Liver (tissue), 9 donors: ENCODE results near the gene ZNF18. TPM values are rescaled to one million over a fixed set of nuclear protein-coding genes. Genes with fewer than 3 reads are reported as not detected.

Source experiments
- DNase-seq: peaks from one replicate; pipeline ENCODE4 v3.0.0-alpha.2; 2017; ENCODE audit warnings: low spot score
- H3K27ac ChIP-seq, 2 donors: one replicate each; pipeline ENCODE4 v1.7.0; 2013; ENCODE audit warnings: inconsistent platforms in 2 of 2, low read length in 2 of 2, control low read depth in 1 of 2, low read depth in 1 of 2, mild to moderate bottlenecking in 1 of 2
- H3K27me3 ChIP-seq, 4 donors: one replicate each; pipeline versions ENCODE4 v1.6.1 to v1.7.0; 2013; ENCODE audit warnings: low read length in 3 of 4, inconsistent platforms in 1 of 4, mild to moderate bottlenecking in 1 of 4, moderate library complexity in 1 of 4; ENCODE audit not compliant: control insufficient read depth in 4 of 4, insufficient read depth in 4 of 4
- H3K36me3 ChIP-seq, 4 donors: one replicate each; pipeline versions ENCODE4 v1.6.1 to v1.7.0; 2013; ENCODE audit warnings: low read length in 3 of 4, mild to moderate bottlenecking in 3 of 4, low read depth in 1 of 4, moderate library complexity in 1 of 4; ENCODE audit not compliant: control insufficient read depth in 4 of 4, insufficient read depth in 3 of 4
- H3K4me1 ChIP-seq, 4 donors: one replicate each; pipeline versions ENCODE4 v1.6.1 to v1.7.0; 2013; ENCODE audit warnings: low read length in 3 of 4, mild to moderate bottlenecking in 3 of 4, moderate library complexity in 1 of 4; ENCODE audit not compliant: control insufficient read depth in 4 of 4, insufficient read depth in 4 of 4
- H3K4me3 ChIP-seq, 3 donors: one replicate each; pipeline versions ENCODE4 v1.6.1 to v1.7.0; 2013; ENCODE audit warnings: low read length in 3 of 3, control low read depth in 1 of 3, low read depth in 1 of 3, mild to moderate bottlenecking in 1 of 3
- H3K9ac ChIP-seq, 2 donors: one replicate each; pipeline ENCODE4 v1.7.0; 2013; ENCODE audit warnings: low read length in 2 of 2, mild to moderate bottlenecking in 2 of 2, moderate library complexity in 2 of 2, control low read depth in 1 of 2, low read depth in 1 of 2
- H3K9me3 ChIP-seq, 4 donors: one replicate each; pipeline versions ENCODE4 v1.6.1 to v1.7.0; 2013; ENCODE audit warnings: low read length in 3 of 4; ENCODE audit not compliant: control insufficient read depth in 4 of 4
- EGR1 ChIP-seq, 2 donors: IDR thresholded peaks; 2 replicates each; pipeline ENCODE4 v1.6.1; 2016 to 2018; ENCODE audit warnings: antibody characterized with exemption in 2 of 2, low read depth in 2 of 2
- FOXA1 ChIP-seq: IDR thresholded peaks from 2 replicates; pipeline ENCODE4 v1.6.1; 2016; ENCODE audit warnings: antibody characterized with exemption
- FOXA2 ChIP-seq: IDR thresholded peaks from 2 replicates; pipeline ENCODE4 v1.6.1; 2016; ENCODE audit warnings: antibody characterized with exemption
- GABPA ChIP-seq, 2 donors: IDR thresholded peaks in 1 of 2; conservative IDR thresholded peaks in 1 of 2; 2 replicates each; pipeline ENCODE4 v1.6.1; 2016; ENCODE audit warnings: antibody characterized with exemption in 2 of 2, mild to moderate bottlenecking in 1 of 2, moderate library complexity in 1 of 2
- JUND ChIP-seq, 2 donors: IDR thresholded peaks; 2 replicates each; pipeline ENCODE4 v1.6.1; 2016; ENCODE audit warnings: antibody characterized with exemption in 2 of 2
- NR2F2 ChIP-seq: IDR thresholded peaks from 2 replicates; pipeline ENCODE4 v1.6.1; 2016; ENCODE audit warnings: antibody characterized with exemption
- RAD21 ChIP-seq, 2 donors: IDR thresholded peaks; 2 replicates each; pipeline ENCODE4 v1.6.1; 2016; ENCODE audit warnings: antibody characterized with exemption in 2 of 2, mild to moderate bottlenecking in 2 of 2
- RXRA ChIP-seq, 2 donors: IDR thresholded peaks; 2 replicates each; pipeline ENCODE4 v1.6.1; 2017 to 2018; ENCODE audit warnings: antibody characterized with exemption in 2 of 2, mild to moderate bottlenecking in 1 of 2
- SP1 ChIP-seq: IDR thresholded peaks from 2 replicates; pipeline ENCODE4 v1.6.1; 2018; ENCODE audit warnings: antibody characterized with exemption, mild to moderate bottlenecking
- TAF1 ChIP-seq: conservative IDR thresholded peaks from 2 replicates; pipeline ENCODE4 v1.6.1; 2016; ENCODE audit warnings: antibody characterized with exemption, mild to moderate bottlenecking
- YY1 ChIP-seq: IDR thresholded peaks from 2 replicates; pipeline ENCODE4 v1.6.1; 2016; ENCODE audit warnings: antibody characterized with exemption, mild to moderate bottlenecking
- WGBS: extraction: QIAGEN DNeasy Blood & Tissue Kit; methylation state at CpG from one replicate; pipeline ENCODE4 v1.1.7; 2013; 5-methylcytosine and 5-hydroxymethylcytosine counted together
- polyA plus RNA-seq, 2 donors: library from polyadenylated mRNA; stranded (reverse) in 1 of 2; unstranded in 1 of 2; fragments of 200-250 nt in 1 of 2; fragments of >200 nt in 1 of 2; fragmentation: Nextera tagmentation in 1 of 2; extraction: Ambion mirVana in 1 of 2; gene quantifications; one replicate each; pipeline versions ENCODE4 v1.2.1 to v1.2.3, GENCODE V29; 2013 to 2015
- total RNA-seq, 2 donors: library from RNA; depleted of rRNA; stranded (reverse); fragments of >200 nt; gene quantifications; one replicate each; pipeline ENCODE4 v1.2.3, GENCODE V29; 2014
- TF ChIP-seq, protein P1 (sequence below): IDR thresholded peaks from 2 replicates; pipeline ENCODE4 v1.6.1; 2016; ENCODE audit warnings: antibody characterized with exemption
- TF ChIP-seq, protein P2 (sequence below): IDR thresholded peaks from 2 replicates; pipeline ENCODE4 v1.6.1; 2016; ENCODE audit warnings: antibody characterized with exemption, mild to moderate bottlenecking
- TF ChIP-seq, protein P3 (sequence below): IDR thresholded peaks from 2 replicates; pipeline ENCODE4 v1.6.1; 2016; ENCODE audit warnings: antibody characterized with exemption
- TF ChIP-seq, protein P4 (sequence below): IDR thresholded peaks from 2 replicates; pipeline ENCODE4 v1.6.1; 2016; ENCODE audit warnings: antibody characterized with exemption
- TF ChIP-seq, protein P5 (sequence below): fragments of 150-350 bp; IDR thresholded peaks from 2 replicates; pipeline ENCODE4 v1.5.1; 2017; ENCODE audit warnings: improper control_type of control experiment, low read depth, low read length; ENCODE audit not compliant: missing input control
- donor health status: healthy.
- donor health status: healthy.
- donor health status: healthy.
- donor health status: healthy.
- donor health status: healthy.

The ZNF18 gene
- total and polyA plus RNA-seq, 4 donors = 2.1 to 4.5 (median 3.5) TPM

DNA sequence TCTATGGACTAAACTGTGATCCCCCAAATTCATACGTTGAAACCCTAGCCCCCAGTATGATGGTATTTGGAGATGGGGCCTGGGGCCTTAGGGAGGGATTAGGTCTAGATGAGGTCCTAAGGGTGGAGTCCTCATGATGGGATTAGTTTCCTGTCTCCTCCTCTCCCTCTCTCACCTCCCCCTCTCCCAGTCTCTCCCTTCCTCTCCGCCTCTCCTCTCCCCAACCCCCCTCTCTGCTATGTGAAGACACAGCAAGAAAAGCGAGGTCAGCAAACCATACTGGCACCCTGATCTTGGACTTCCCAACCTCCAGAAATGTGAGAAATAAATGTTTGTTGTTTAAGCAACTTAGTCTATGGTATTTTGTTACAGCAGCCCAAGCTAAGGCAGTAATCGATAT, 15.4 kb downstream of the ZNF18 start:
- H3K27me3 ChIP-seq = no peaks in the 10 kb centered on the region
- WGBS = 99% methylated on average over 4 of the region's 4 CpGs
- no peak overlapping the region for H3K27ac ChIP-seq
- H3K4me3 ChIP-seq = no peak overlapping the region
- H3K9me3 ChIP-seq = no peaks in the 10 kb centered on the region
- no peak for DNase-seq
- H3K36me3 ChIP-seq = peaks cover 2 to 29% (median 17%) of the 10 kb centered on the region in 4 donors
- no peak for TF ChIP-seq JUND (IDR thresholded peaks at IDR 0.05)
- TF ChIP-seq GABPA (IDR thresholded peaks at IDR 0.05 in 1 of 2, conservative IDR thresholded peaks at IDR 0.05 in 1 of 2) = no peak
- TF ChIP-seq, protein P1, sequence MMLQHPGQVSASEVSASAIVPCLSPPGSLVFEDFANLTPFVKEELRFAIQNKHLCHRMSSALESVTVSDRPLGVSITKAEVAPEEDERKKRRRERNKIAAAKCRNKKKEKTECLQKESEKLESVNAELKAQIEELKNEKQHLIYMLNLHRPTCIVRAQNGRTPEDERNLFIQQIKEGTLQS = no peak
- TF ChIP-seq, protein P2, sequence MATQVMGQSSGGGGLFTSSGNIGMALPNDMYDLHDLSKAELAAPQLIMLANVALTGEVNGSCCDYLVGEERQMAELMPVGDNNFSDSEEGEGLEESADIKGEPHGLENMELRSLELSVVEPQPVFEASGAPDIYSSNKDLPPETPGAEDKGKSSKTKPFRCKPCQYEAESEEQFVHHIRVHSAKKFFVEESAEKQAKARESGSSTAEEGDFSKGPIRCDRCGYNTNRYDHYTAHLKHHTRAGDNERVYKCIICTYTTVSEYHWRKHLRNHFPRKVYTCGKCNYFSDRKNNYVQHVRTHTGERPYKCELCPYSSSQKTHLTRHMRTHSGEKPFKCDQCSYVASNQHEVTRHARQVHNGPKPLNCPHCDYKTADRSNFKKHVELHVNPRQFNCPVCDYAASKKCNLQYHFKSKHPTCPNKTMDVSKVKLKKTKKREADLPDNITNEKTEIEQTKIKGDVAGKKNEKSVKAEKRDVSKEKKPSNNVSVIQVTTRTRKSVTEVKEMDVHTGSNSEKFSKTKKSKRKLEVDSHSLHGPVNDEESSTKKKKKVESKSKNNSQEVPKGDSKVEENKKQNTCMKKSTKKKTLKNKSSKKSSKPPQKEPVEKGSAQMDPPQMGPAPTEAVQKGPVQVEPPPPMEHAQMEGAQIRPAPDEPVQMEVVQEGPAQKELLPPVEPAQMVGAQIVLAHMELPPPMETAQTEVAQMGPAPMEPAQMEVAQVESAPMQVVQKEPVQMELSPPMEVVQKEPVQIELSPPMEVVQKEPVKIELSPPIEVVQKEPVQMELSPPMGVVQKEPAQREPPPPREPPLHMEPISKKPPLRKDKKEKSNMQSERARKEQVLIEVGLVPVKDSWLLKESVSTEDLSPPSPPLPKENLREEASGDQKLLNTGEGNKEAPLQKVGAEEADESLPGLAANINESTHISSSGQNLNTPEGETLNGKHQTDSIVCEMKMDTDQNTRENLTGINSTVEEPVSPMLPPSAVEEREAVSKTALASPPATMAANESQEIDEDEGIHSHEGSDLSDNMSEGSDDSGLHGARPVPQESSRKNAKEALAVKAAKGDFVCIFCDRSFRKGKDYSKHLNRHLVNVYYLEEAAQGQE = no peak
- TF ChIP-seq RAD21 (IDR thresholded peaks at IDR 0.05) = no peak
- TF ChIP-seq FOXA1 = no peak
- TF ChIP-seq, protein P3, sequence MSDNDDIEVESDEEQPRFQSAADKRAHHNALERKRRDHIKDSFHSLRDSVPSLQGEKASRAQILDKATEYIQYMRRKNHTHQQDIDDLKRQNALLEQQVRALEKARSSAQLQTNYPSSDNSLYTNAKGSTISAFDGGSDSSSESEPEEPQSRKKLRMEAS = no peak
- no peak for TF ChIP-seq FOXA2
- no peak for TF ChIP-seq SP1
- TF ChIP-seq, protein P4, sequence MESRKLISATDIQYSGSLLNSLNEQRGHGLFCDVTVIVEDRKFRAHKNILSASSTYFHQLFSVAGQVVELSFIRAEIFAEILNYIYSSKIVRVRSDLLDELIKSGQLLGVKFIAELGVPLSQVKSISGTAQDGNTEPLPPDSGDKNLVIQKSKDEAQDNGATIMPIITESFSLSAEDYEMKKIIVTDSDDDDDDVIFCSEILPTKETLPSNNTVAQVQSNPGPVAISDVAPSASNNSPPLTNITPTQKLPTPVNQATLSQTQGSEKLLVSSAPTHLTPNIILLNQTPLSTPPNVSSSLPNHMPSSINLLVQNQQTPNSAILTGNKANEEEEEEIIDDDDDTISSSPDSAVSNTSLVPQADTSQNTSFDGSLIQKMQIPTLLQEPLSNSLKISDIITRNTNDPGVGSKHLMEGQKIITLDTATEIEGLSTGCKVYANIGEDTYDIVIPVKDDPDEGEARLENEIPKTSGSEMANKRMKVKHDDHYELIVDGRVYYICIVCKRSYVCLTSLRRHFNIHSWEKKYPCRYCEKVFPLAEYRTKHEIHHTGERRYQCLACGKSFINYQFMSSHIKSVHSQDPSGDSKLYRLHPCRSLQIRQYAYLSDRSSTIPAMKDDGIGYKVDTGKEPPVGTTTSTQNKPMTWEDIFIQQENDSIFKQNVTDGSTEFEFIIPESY = no peak
- no peak for TF ChIP-seq EGR1 (IDR thresholded peaks at IDR 0.05; ENCODE audit: low read depth in 2 of 2)
- no peak for TF ChIP-seq NR2F2
- no peak for TF ChIP-seq TAF1
- no peak for TF ChIP-seq YY1
- H3K4me1 ChIP-seq = peaks cover 2 to 11% (median 10%) of the 10 kb centered on the region in 4 donors
- no peak overlapping the region for H3K9ac ChIP-seq

DNA sequence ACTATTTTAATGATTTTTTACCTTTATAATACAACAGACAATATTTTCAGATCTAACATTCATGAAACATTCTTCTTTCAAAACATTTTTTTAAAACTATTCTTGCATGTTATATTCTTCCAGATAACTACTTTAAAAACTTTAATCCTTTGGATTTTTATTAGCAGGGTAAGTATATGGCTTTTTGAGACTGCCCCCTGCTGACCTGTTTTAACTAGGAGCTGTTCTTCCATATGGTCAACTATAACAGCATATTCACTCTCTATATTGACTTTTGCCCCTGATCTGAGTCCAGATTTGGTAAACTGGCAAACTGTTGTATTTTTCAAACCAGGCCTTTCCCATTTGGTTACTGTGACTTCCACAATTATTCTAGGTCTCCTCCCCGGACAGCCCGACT, 16.5 kb downstream of the ZNF18 start:
- Histone ChIP-seq H3K36me3 (peaks cover 2 to 29% (median 17%) of the 10 kb centered on the region in 4 donors), H3K9me3 (no peaks in the 10 kb centered on the region), H3K4me3 (no peak overlapping the region), H3K27ac (no peak overlapping the region), H3K4me1 (peaks cover 0 to 3% (median under 1%) of the 10 kb centered on the region in 4 donors), H3K9ac (no peak overlapping the region), H3K27me3 (no peaks in the 10 kb centered on the region)
- TF ChIP-seq, protein P5, sequence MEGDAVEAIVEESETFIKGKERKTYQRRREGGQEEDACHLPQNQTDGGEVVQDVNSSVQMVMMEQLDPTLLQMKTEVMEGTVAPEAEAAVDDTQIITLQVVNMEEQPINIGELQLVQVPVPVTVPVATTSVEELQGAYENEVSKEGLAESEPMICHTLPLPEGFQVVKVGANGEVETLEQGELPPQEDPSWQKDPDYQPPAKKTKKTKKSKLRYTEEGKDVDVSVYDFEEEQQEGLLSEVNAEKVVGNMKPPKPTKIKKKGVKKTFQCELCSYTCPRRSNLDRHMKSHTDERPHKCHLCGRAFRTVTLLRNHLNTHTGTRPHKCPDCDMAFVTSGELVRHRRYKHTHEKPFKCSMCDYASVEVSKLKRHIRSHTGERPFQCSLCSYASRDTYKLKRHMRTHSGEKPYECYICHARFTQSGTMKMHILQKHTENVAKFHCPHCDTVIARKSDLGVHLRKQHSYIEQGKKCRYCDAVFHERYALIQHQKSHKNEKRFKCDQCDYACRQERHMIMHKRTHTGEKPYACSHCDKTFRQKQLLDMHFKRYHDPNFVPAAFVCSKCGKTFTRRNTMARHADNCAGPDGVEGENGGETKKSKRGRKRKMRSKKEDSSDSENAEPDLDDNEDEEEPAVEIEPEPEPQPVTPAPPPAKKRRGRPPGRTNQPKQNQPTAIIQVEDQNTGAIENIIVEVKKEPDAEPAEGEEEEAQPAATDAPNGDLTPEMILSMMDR = no peak
- TF ChIP-seq FOXA2 (no peak), EGR1 (IDR thresholded peaks at IDR 0.05; ENCODE audit: low read depth in 2 of 2) (no peak), TAF1 (no peak), YY1 (no peak), NR2F2 (no peak), RXRA (IDR thresholded peaks at IDR 0.05) (no peak), JUND (IDR thresholded peaks at IDR 0.05) (no peak), FOXA1 (no peak)
- TF ChIP-seq, protein P1 = no peak
- TF ChIP-seq, protein P4 = no peak
- TF ChIP-seq, protein P3 = no peak
- TF ChIP-seq, protein P2 = no peak
- 97% methylated on average over 2 of the region's 2 CpGs for WGBS
- no peak for DNase-seq
